HepG2 (cell line): ENCODE results near the gene DNM3. TPM values are rescaled to one million over a fixed set of nuclear protein-coding genes. Genes with fewer than 3 reads are reported as not detected.

Experiments used
- FOXP1 ChIP-seq, 2 experiments: fragments of 450-650 bp in 1 of 2; IDR thresholded peaks; 2 replicates each; pipeline ENCODE4 v1.6.1; 2017 to 2018; ENCODE audit warnings: antibody characterized with exemption in 1 of 2
- KDM4B ChIP-seq: sonication (generic); formaldehyde crosslinking; IDR thresholded peaks from 2 replicates; pipeline ENCODE4 v1.4.0; 2020; ENCODE audit warnings: missing genetic modification reagents
- TMF1 ChIP-seq: sonication (generic); formaldehyde crosslinking; IDR thresholded peaks from 2 replicates; pipeline ENCODE4 v1.8.1; 2022; ENCODE audit warnings: low read depth, missing genetic modification reagents
- ZNF614 ChIP-seq: IDR thresholded peaks from 2 replicates; pipeline ENCODE4 v1.6.1; 2018; ENCODE audit warnings: missing biosample characterization, missing genetic modification reagents, inconsistent platforms, borderline replicate concordance
- polyA plus RNA-seq, 8 experiments: library from polyadenylated mRNA; depleted of rRNA in 3 of 8; stranded (reverse) in 7 of 8; unstranded in 1 of 8; fragments of >200 nt; fragmentation: Illumina TruSeq in 4 of 8; extraction: Trizol in 4 of 8; gene quantifications; 2 replicates each; pipeline versions ENCODE4 v1.2.1 to v1.2.3, GENCODE V29; 2011 to 2016; ENCODE audit warnings: low read depth in 4 of 8, missing spikeins in 1 of 8, mixed read lengths in 1 of 8; ENCODE audit not compliant: insufficient read depth in 1 of 8
- total RNA-seq, 5 experiments: library from RNA; depleted of rRNA; stranded (reverse); fragments of >200 nt; fragmentation: Illumina TruSeq; extraction: Trizol; gene quantifications; 2 replicates each; pipeline ENCODE4 v1.2.3, GENCODE V29; 2016; ENCODE audit warnings: low read depth in 1 of 5
- TF ChIP-seq, protein P1 (sequence below): sonication (generic); formaldehyde crosslinking; IDR thresholded peaks from one replicate; pipeline ENCODE4 v1.5.1; 2020; ENCODE audit warnings: mild to moderate bottlenecking, missing genetic modification reagents; ENCODE audit errors: not compliant biosample characterization

The DNM3 gene
- total and polyA plus RNA-seq, 2 of the 13 experiments (the other 11 are each of a cell fraction or from before 2014, with no cell fraction given), result 0.05 TPM; not detected in 1

DNA sequence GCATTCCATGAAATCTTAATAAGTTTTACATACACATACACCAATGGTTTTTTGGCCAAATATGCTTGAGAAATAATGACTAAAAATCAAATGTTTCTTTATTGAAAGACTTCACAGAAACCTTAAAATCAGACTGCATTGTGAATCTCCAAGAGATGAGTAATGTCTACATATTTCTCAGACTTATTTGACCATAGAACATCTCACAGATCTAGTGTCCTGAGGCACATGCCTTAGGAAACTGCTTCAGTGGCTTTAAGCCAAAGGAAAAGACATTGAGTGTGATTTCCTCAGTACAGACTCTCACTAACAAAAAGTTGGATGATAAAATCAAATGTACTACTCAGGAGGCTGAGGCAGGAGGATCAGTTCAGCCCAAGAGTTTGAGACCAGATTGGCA lies 573.0 kb downstream of the DNM3 start (continued):
- TF ChIP-seq, protein P1, sequence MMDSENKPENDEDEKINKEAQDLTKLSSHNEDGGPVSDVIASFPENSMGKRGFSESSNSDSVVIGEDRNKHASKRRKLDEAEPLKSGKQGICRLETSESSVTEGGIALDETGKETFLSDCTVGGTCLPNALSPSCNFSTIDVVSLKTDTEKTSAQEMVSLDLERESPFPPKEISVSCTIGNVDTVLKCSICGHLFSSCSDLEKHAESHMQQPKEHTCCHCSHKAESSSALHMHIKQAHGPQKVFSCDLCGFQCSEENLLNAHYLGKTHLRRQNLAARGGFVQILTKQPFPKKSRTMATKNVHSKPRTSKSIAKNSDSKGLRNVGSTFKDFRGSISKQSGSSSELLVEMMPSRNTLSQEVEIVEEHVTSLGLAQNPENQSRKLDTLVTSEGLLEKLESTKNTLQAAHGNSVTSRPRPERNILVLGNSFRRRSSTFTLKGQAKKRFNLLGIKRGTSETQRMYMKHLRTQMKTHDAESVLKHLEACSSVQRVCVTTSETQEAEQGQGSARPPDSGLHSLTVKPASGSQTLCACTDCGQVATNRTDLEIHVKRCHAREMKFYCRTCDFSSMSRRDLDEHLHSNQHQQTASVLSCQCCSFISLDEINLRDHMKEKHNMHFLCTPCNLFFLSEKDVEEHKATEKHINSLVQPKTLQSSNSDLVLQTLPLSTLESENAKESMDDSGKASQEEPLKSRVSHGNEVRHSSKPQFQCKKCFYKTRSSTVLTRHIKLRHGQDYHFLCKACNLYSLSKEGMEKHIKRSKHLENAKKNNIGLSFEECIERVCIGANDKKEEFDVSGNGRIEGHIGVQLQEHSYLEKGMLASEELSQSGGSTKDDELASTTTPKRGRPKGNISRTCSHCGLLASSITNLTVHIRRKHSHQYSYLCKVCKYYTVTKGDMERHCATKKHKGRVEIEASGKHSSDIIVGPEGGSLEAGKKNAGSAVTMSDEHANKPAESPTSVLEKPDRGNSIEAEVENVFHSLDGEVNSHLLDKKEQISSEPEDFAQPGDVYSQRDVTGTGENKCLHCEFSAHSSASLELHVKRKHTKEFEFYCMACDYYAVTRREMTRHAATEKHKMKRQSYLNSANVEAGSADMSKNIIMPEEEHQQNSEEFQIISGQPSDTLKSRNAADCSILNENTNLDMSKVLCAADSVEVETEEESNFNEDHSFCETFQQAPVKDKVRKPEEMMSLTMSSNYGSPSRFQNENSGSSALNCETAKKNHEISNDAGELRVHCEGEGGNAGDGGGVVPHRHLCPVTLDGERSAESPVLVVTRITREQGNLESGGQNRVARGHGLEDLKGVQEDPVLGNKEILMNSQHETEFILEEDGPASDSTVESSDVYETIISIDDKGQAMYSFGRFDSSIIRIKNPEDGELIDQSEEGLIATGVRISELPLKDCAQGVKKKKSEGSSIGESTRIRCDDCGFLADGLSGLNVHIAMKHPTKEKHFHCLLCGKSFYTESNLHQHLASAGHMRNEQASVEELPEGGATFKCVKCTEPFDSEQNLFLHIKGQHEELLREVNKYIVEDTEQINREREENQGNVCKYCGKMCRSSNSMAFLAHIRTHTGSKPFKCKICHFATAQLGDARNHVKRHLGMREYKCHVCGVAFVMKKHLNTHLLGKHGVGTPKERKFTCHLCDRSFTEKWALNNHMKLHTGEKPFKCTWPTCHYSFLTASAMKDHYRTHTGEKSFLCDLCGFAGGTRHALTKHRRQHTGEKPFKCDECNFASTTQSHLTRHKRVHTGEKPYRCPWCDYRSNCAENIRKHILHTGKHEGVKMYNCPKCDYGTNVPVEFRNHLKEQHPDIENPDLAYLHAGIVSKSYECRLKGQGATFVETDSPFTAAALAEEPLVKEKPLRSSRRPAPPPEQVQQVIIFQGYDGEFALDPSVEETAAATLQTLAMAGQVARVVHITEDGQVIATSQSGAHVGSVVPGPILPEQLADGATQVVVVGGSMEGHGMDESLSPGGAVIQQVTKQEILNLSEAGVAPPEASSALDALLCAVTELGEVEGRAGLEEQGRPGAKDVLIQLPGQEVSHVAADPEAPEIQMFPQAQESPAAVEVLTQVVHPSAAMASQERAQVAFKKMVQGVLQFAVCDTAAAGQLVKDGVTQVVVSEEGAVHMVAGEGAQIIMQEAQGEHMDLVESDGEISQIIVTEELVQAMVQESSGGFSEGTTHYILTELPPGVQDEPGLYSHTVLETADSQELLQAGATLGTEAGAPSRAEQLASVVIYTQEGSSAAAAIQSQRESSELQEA (CRISPR knock-in tag), result no peak
- no peak for TF ChIP-seq KDM4B (CRISPR knock-in tag)
- TF ChIP-seq FOXP1 (IDR thresholded peaks at IDR 0.05), result no peak
- no peak for TF ChIP-seq FOXP1 (CRISPR knock-in tag; IDR thresholded peaks at IDR 0.05)
- no peak for TF ChIP-seq TMF1 (CRISPR knock-in tag)
- no peak for TF ChIP-seq ZNF614 (CRISPR knock-in tag)
